Measurements from ENCODE around the gene SGSM1. TPM values are rescaled to one million over a fixed set of nuclear protein-coding genes. Genes with fewer than 3 reads are reported as not detected.

The SGSM1 gene
- polyA plus RNA-seq, 1 of the 3 experiments (the other 2 are of a cell fraction) = 0.15 TPM

DNA sequence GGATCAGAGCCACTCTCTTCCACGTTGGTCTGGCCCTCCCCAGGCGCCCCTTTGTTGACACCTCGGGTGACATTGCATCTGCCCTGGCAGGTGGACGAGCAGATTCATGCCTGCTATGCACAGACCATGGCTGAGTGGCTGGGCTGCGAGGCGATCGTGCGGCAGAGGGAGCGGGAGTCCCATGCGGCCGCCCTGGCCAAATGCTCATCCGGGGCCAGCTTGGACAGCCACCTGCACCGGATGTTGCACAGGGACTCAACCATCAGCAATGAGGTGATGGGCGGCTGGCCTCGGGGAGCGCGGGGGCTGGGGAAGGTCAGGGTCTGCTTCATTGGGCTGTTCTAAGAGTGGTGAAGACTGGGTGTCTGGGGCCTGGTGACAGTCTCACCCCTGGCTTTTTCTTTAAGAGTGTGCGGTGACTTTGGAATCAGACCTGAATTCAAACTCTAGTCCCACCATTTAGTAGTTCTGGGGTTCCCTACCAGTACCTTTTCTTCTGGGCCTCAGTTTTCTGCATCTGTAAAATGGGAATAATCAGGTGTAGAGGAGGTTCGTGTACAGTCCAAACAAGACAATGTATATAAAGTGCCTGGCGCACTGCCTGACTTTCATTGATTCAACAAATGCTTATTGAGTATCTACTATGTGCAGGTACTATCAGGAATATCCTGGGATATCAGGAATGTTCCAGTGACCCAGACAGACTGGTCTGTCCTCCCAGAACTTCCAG, 87.5 kb downstream of the SGSM1 start:
- H3F3A ChIP-seq (replicated peaks; ENCODE audit: insufficient read depth) = peaks cover 10% of the 10 kb centered on the region
- H3K36me3 ChIP-seq (replicated peaks in 1 of 2; ENCODE audit: control insufficient read depth in 1 of 2, insufficient read depth in 2 of 2, low read length in 1 of 2) = no peaks in the 10 kb centered on the region
- H3K9me3 ChIP-seq = no peaks in the 10 kb centered on the region
- peak overlapping the region; percentile 76 to 94; a peak in 3 of 4 replicates for H3K27ac ChIP-seq (ENCODE audit: low read depth in 2 of 2, low read length in 1 of 2)
- ChIA-PET CTCF (interaction anchor here (0.7 to 2.5 kb wide), 3 partner anchors 23 to 125 kb away, joined by 3 to 6 read pairs (median 3); no protein-coding TSS in a partner anchor), POLR2A (no interaction called here)
- no peak overlapping the region for H2AFZ ChIP-seq (ENCODE audit: low read depth)
- 0 out of 2 replicates have a peak overlapping the region, but pooled peaks have one; percentile 66 for H3K4me2 ChIP-seq
- no peaks in the 10 kb centered on the region for H4K20me1 ChIP-seq (ENCODE audit: insufficient read depth)
- H3K79me2 ChIP-seq (ENCODE audit: insufficient read depth) = no peaks in the 10 kb centered on the region
- peaks cover 5 to 19% of the 10 kb centered on the region in 2 experiments; a peak in 3 of 4 replicates for H3K4me1 ChIP-seq (ENCODE audit: control insufficient read depth in 1 of 2, insufficient read depth in 2 of 2, low read depth in 1 of 2, low read length in 1 of 2)
- WGBS (ENCODE audit: low lambda C conversion rate) = 95% methylated on average over 12 of the region's 20 CpGs
- DNase-seq = no peak
- TF ChIP-seq EZH2phosphoT487 (IDR thresholded peaks at IDR 0.05; ENCODE audit: borderline replicate concordance, low read depth) = no peak
- no peak for TF ChIP-seq JUND (IDR thresholded peaks at IDR 0.05)
- TF ChIP-seq, protein P1, sequence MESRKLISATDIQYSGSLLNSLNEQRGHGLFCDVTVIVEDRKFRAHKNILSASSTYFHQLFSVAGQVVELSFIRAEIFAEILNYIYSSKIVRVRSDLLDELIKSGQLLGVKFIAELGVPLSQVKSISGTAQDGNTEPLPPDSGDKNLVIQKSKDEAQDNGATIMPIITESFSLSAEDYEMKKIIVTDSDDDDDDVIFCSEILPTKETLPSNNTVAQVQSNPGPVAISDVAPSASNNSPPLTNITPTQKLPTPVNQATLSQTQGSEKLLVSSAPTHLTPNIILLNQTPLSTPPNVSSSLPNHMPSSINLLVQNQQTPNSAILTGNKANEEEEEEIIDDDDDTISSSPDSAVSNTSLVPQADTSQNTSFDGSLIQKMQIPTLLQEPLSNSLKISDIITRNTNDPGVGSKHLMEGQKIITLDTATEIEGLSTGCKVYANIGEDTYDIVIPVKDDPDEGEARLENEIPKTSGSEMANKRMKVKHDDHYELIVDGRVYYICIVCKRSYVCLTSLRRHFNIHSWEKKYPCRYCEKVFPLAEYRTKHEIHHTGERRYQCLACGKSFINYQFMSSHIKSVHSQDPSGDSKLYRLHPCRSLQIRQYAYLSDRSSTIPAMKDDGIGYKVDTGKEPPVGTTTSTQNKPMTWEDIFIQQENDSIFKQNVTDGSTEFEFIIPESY (IDR thresholded peaks at IDR 0.05; ENCODE audit: borderline replicate concordance, low read depth) = no peak
- TF ChIP-seq NFIC (IDR thresholded peaks at IDR 0.05; ENCODE audit: borderline replicate concordance) = no peak
- no peak for TF ChIP-seq FOXM1 (IDR thresholded peaks at IDR 0.05; ENCODE audit: low read depth)
- TF ChIP-seq CHD2 (IDR thresholded peaks at IDR 0.05; ENCODE audit: low read length, partially characterized antibody) = no peak
- TF ChIP-seq MXI1 (IDR thresholded peaks at IDR 0.05; ENCODE audit: low read depth, low read length) = no peak
- TF ChIP-seq NRF1 (IDR thresholded peaks at IDR 0.05; ENCODE audit: low read depth, low read length) = no peak
- TF ChIP-seq, protein P2, sequence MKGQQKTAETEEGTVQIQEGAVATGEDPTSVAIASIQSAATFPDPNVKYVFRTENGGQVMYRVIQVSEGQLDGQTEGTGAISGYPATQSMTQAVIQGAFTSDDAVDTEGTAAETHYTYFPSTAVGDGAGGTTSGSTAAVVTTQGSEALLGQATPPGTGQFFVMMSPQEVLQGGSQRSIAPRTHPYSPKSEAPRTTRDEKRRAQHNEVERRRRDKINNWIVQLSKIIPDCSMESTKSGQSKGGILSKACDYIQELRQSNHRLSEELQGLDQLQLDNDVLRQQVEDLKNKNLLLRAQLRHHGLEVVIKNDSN (IDR thresholded peaks at IDR 0.05; ENCODE audit: borderline replicate concordance, low read depth) = no peak
- TF ChIP-seq TEAD4 (IDR thresholded peaks at IDR 0.05; ENCODE audit: borderline replicate concordance, insufficient read depth) = no peak
- TF ChIP-seq TAF1 (IDR thresholded peaks at IDR 0.05; ENCODE audit: borderline replicate concordance, low read depth, low read length) = no peak
- no peak for TF ChIP-seq FOXJ3 (CRISPR knock-in tag; IDR thresholded peaks at IDR 0.05)
- TF ChIP-seq RCOR1 (IDR thresholded peaks at IDR 0.05; ENCODE audit: low read length) = no peak
- no peak for TF ChIP-seq TCF12 (IDR thresholded peaks at IDR 0.05)
- TF ChIP-seq, protein P3, sequence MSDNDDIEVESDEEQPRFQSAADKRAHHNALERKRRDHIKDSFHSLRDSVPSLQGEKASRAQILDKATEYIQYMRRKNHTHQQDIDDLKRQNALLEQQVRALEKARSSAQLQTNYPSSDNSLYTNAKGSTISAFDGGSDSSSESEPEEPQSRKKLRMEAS (IDR thresholded peaks at IDR 0.05; ENCODE audit: low read depth) = no peak
- no peak for TF ChIP-seq SIN3A (IDR thresholded peaks at IDR 0.05; ENCODE audit: borderline replicate concordance, low read depth, low read length)
- TF ChIP-seq RFX5 (IDR thresholded peaks at IDR 0.05; ENCODE audit: low read length) = no peak
- TF ChIP-seq ELF1 (IDR thresholded peaks at IDR 0.05) = no peak
- TF ChIP-seq, protein P4, sequence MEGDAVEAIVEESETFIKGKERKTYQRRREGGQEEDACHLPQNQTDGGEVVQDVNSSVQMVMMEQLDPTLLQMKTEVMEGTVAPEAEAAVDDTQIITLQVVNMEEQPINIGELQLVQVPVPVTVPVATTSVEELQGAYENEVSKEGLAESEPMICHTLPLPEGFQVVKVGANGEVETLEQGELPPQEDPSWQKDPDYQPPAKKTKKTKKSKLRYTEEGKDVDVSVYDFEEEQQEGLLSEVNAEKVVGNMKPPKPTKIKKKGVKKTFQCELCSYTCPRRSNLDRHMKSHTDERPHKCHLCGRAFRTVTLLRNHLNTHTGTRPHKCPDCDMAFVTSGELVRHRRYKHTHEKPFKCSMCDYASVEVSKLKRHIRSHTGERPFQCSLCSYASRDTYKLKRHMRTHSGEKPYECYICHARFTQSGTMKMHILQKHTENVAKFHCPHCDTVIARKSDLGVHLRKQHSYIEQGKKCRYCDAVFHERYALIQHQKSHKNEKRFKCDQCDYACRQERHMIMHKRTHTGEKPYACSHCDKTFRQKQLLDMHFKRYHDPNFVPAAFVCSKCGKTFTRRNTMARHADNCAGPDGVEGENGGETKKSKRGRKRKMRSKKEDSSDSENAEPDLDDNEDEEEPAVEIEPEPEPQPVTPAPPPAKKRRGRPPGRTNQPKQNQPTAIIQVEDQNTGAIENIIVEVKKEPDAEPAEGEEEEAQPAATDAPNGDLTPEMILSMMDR (IDR thresholded peaks at IDR 0.05) = no peak
- TF ChIP-seq POLR2AphosphoS5 (IDR thresholded peaks at IDR 0.05; ENCODE audit: low read depth, low read length) = no peak
- no peak overlapping the region for H3K4me3 ChIP-seq (ENCODE audit: low read depth in 2 of 2, low read length in 1 of 2)
- no peaks in the 10 kb centered on the region; the same call in 1 of the 2 replicates for H3K27me3 ChIP-seq (ENCODE audit: insufficient read depth)
- no peaks in the 10 kb centered on the region for H3K9me2 ChIP-seq
- H3K9ac ChIP-seq = no peak overlapping the region

Measured in SK-N-SH (cell line).